SU-DHL-6 (cell line): ENCODE results near the gene MS4A12.

ENCODE experiments used
- H2AFZ ChIP-seq: fragments of 200-600 bp; sonication (generic); 2 replicates; pipeline ENCODE4 v1.6.1; 2014; ENCODE audit warnings: low read depth, mild to moderate bottlenecking, moderate library complexity, mixed read lengths, antibody characterized with exemption, low read length; ENCODE audit not compliant: severe bottlenecking
- H3F3A ChIP-seq: fragments of 200-600 bp; shearing (Covaris generic); 2 replicates; pipeline ENCODE4 v1.6.0; 2016; ENCODE audit warnings: antibody characterized with exemption, mild to moderate bottlenecking; ENCODE audit not compliant: insufficient read depth
- H3K27ac ChIP-seq: fragments of 200-600 bp; sonication (generic); 2 replicates; pipeline ENCODE4 v1.5.1; 2016; ENCODE audit warnings: low read depth, mild to moderate bottlenecking, low read length, moderate library complexity, mixed read lengths
- H3K27me3 ChIP-seq: fragments of 200-600 bp; sonication (generic), shearing (Covaris generic); 2 replicates; pipeline ENCODE4 v1.6.0; 2014; ENCODE audit warnings: mild to moderate bottlenecking, low read length
- H3K36me3 ChIP-seq: fragments of 200-600 bp; sonication (generic); 2 replicates; pipeline ENCODE4 v1.6.1; 2014; ENCODE audit warnings: mild to moderate bottlenecking, low read length, mixed read lengths
- H3K4me2 ChIP-seq: fragments of 300-600, 200-600 bp; shearing (Covaris generic), sonication (generic); 2 replicates; pipeline ENCODE4 v1.6.0; 2014; ENCODE audit warnings: low read length, low read depth, mild to moderate bottlenecking; ENCODE audit not compliant: poor library complexity, severe bottlenecking
- H3K4me3 ChIP-seq: fragments of 200-600 bp; sonication (generic); 2 replicates; pipeline ENCODE4 v1.5.1; 2014; ENCODE audit warnings: antibody characterized with exemption, low read length, mild to moderate bottlenecking, mixed read lengths; ENCODE audit not compliant: insufficient read depth, poor library complexity, severe bottlenecking
- H3K79me2 ChIP-seq: fragments of 200-600 bp; sonication (generic); 2 replicates; pipeline ENCODE4 v1.6.1; 2014; ENCODE audit warnings: mild to moderate bottlenecking, low read length, moderate library complexity; ENCODE audit not compliant: insufficient read depth
- H3K9ac ChIP-seq: fragments of 200-600 bp; sonication (generic); 2 replicates; pipeline ENCODE4 v1.7.0; 2014; ENCODE audit warnings: mild to moderate bottlenecking, low read length
- H3K9me2 ChIP-seq: fragments of 200-600 bp; sonication (generic); replicated peaks from 2 replicates; pipeline ENCODE4 v1.6.1; 2014; ENCODE audit warnings: low read length; ENCODE audit not compliant: insufficient read depth
- H3K9me3 ChIP-seq: fragments of 200-600 bp; sonication (generic); 2 replicates; pipeline ENCODE4 v1.6.1; 2014; ENCODE audit warnings: low read length, mixed read lengths; ENCODE audit not compliant: insufficient read depth
- H4K20me1 ChIP-seq: fragments of 200-600 bp; sonication (generic); 2 replicates; pipeline ENCODE4 v1.6.1; 2014; ENCODE audit warnings: low read depth, mild to moderate bottlenecking, antibody characterized with exemption, low read length, moderate library complexity, mixed read lengths
- CTCF ChIP-seq: fragments of 200-600 bp; sonication (generic); IDR thresholded peaks from one replicate; pipeline ENCODE4 v1.5.1; 2017; ENCODE audit warnings: antibody characterized with exemption, mild to moderate bottlenecking, low read length, moderate library complexity; ENCODE audit not compliant: insufficient read depth, poor library complexity, severe bottlenecking
- EZH2phosphoT487 ChIP-seq: fragments of 200-600 bp; sonication (generic), shearing (Covaris generic); conservative IDR thresholded peaks from 2 replicates; pipeline ENCODE4 v1.6.1; 2018; ENCODE audit warnings: mild to moderate bottlenecking, antibody characterized with exemption, low read length, moderate library complexity, mixed read lengths

The MS4A12 gene

GRCh38 chr11:60498399-60498798, 5.8 kb downstream of the MS4A12 start:
- H3K79me2 ChIP-seq: no peaks in the 10 kb centered on the region
- H3K9me2 ChIP-seq: no peaks in the 10 kb centered on the region
- no peaks in the 10 kb centered on the region for H3K36me3 ChIP-seq
- peaks cover 22% of the 10 kb centered on the region for H3F3A ChIP-seq
- peak overlapping the region; percentile 97 for H3K27ac ChIP-seq
- TF ChIP-seq EZH2phosphoT487: no peak
- TF ChIP-seq CTCF: no peak
- H3K27me3 ChIP-seq: no peaks in the 10 kb centered on the region
- H3K4me2 ChIP-seq: peak overlapping the region; percentile 71
- peak overlapping the region; percentile 60 for H2AFZ ChIP-seq
- H3K9ac ChIP-seq: peak overlapping the region; percentile 46
- H4K20me1 ChIP-seq: no peaks in the 10 kb centered on the region
- H3K9me3 ChIP-seq: no peaks in the 10 kb centered on the region
- H3K4me3 ChIP-seq: peak overlapping the region; percentile 15

DNA sequence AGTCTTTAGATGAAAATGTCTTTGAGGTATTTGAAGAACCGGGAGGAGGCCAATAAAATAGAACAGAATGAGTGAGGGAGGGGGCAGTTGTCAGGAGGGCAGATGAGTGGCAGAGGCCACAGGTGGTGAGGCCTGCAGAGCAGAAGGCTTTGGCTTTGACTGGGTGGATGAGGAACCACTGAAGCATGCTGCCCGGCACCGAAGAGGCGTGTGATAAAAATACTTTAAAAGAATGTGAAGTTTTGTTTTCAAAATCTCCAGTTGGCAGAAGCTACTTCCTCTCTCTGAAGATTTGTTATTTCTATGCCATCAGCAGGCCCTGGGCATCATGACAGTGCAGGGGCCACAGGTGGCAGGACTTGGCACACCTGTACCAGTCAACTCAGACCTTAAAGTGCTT, 6.3 kb downstream of the MS4A12 start:
- H3F3A ChIP-seq: peaks cover 22% of the 10 kb centered on the region
- no peaks in the 10 kb centered on the region for H3K36me3 ChIP-seq
- TF ChIP-seq CTCF (no peak), EZH2phosphoT487 (no peak)
- peak overlapping the region; percentile 97 for H3K27ac ChIP-seq
- H3K4me3 ChIP-seq: peak overlapping the region; percentile 15
- H3K9ac ChIP-seq: peak overlapping the region; percentile 46
- H3K27me3 ChIP-seq: no peaks in the 10 kb centered on the region
- no peaks in the 10 kb centered on the region for H3K9me2 ChIP-seq
- no peaks in the 10 kb centered on the region for H4K20me1 ChIP-seq
- H3K4me2 ChIP-seq: peak overlapping the region; percentile 71
- H3K79me2 ChIP-seq: no peaks in the 10 kb centered on the region
- H2AFZ ChIP-seq: peak overlapping the region; percentile 60
- no peaks in the 10 kb centered on the region for H3K9me3 ChIP-seq

DNA sequence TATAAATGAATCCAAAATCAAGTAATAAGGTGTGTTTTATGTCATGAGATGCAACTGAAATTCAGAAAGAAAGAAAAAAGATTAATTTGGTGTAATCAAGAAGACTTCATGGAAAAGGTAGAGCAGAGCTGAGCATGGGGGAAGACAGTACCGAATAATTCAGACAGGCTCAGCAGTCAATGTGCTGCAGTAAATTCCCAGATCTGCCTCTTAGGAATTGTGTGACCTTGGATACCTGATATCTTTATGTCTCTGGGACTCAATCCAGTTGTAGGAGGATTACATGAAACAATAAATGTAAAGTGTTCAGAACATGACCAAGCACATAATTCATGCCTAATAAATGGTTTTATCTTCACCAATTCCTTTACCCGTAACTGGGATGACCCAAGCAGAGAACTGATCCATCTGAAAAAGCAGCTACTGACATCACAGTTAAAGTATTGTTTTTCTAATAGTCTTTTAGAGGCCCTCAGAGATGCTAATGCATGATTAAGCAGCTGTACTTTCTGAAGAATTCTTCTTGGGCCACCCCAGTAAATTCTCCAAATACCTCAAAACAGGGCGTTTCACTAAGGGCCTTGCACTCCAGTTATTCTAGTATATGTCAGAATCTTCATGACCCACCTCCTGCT, 7.8 kb downstream of the MS4A12 start:
- no peak overlapping the region for H3K9ac ChIP-seq
- no peak for TF ChIP-seq EZH2phosphoT487
- TF ChIP-seq CTCF: no peak
- H3K27ac ChIP-seq: peak overlapping the region; percentile 97; the same call in 1 of the 2 replicates

More for the DNA sequence above, 7.8 kb downstream of the MS4A12 start:
- no peaks in the 10 kb centered on the region for H3K36me3 ChIP-seq
- H3K4me3 ChIP-seq: no peak overlapping the region
- H3K9me3 ChIP-seq: no peaks in the 10 kb centered on the region
- peaks cover 22% of the 10 kb centered on the region for H3F3A ChIP-seq
- H2AFZ ChIP-seq: no peak overlapping the region
- H3K9me2 ChIP-seq: no peaks in the 10 kb centered on the region
- H3K27me3 ChIP-seq: no peaks in the 10 kb centered on the region
- H4K20me1 ChIP-seq: no peaks in the 10 kb centered on the region
- no peaks in the 10 kb centered on the region for H3K79me2 ChIP-seq
- H3K4me2 ChIP-seq: no peak overlapping the region
